Adrenal gland (tissue), 5 donors: ENCODE data around the gene SERPINB12.

Experiments used
- CTCF ChIP-seq, 6 experiments: fragments of 450-650 bp in 4 of 6; fragments of 200-600 bp in 2 of 6; sonication (generic) in 1 of 6; IDR thresholded peaks; 1 replicate in 5 of 6; 2 replicates in 1 of 6; pipeline versions ENCODE4 v1.5.1 to v1.8.0; 2016 to 2021; ENCODE audit warnings: antibody characterized with exemption in 6 of 6, mild to moderate bottlenecking in 2 of 6, moderate library complexity in 1 of 6
- POLR2A ChIP-seq, 2 donors: fragments of 450-650 bp; IDR thresholded peaks; one replicate each; pipeline ENCODE4 v1.6.1; 2017; ENCODE audit warnings: antibody characterized with exemption in 2 of 2, mild to moderate bottlenecking in 2 of 2, moderate library complexity in 1 of 2
- donor health status: DM: no; HTN: no; CAD: no.

- no peak for TF ChIP-seq CTCF (IDR thresholded peaks at IDR 0.05)
- no peak for TF ChIP-seq POLR2A (IDR thresholded peaks at IDR 0.05)
Observed at GRCh38 chr18:63527251-63527650, 14.9 kb upstream of the SERPINB12 start.
